Ureter (tissue), 1 donor: ENCODE data around the gene KLF3. TPM values are rescaled to one million over a fixed set of nuclear protein-coding genes. Genes with fewer than 3 reads are reported as not detected.

ENCODE experiments used
- DNase-seq: peaks from one replicate; pipeline ENCODE4 v3.0.0-alpha.2; 2020; ENCODE audit warnings: low spot score
- total RNA-seq: library from RNA; stranded (reverse); gene quantifications from one replicate; pipeline ENCODE4 v1.2.4, GENCODE V29; 2023
- donor health status: DM: yes; HTN: yes; CAD: no.

Gene KLF3
- total RNA-seq, 1 donor from 2014 or later = 81.8 TPM

DNA sequence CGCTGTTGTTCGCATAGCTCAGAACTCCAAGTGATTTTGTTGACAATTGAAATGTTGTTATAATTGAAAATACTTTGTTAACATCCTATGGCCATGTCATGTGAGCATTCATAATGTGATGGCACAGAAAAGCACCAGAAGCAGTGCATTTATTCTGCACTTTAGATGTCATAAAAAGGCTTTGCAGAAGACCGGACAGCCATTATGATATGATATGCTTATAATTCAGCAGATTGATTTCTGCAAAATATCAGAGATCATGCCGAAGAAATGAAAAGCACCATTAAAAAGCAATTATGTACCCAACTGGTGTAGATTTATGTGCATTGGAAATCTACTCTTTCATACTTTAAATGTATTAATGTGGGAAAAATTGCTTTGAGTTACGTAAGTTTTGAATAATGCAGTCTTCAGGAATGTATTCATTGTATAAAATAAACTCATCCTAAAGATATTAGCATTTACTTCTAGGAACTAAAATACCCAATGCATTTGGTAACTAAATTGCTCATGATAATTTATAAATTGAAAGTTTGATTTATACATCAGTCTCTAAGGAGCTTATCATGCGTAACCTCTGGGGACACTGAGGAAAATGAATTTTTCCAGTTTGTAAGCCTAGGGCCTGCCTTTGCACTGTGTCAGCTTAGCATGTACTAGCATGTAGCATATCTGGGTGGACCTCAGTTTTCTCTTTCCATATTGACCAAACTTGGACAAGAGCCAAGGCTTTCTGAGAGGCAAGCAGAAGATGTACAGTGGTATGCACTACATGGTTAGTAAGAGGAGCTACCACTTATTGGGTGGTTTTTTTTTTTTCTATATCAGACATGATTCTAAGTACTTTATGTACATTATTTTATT, 75.2 kb downstream of the KLF3 start:
- DNase-seq = no peak

DNA sequence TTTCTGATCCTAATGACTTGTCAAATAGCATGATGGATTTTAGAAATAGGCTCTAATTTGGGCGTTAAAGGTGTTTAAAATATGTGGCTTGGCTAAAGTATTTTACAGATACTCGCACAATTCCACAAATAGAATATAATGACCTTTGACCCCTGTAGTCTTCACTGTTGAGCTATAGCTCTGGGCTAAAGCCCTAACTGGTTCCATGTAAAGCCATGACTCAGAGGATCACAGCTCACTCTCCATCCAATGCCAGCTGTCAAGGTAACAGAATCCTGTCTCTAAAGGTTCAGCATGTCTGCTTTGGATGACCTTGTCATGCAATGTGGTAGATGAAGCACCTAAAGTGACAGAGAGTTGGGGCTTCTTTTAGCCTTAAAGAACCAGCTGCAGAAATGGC, 76.3 kb downstream of the KLF3 start:
- DNase-seq = no peak

DNA sequence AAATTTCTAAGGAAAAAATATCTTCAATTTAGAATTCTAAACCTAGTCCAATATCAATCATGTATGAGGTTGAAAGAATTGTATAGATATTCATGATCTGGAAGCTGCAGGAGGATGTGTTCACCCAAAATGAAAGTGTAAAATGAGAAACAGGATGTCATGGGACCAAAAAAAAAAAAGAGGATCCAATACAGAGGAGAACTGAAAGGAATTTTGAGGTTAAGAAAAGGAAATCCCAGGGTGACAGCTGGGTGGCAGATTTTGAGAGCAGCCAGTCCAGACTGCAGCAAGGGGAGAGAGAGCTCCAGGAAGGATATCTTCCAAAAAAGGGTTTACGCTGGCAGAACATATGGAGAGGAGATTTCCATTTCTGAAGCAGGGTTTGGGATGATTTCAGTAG, 79.9 kb downstream of the KLF3 start:
- DNase-seq = no peak

DNA sequence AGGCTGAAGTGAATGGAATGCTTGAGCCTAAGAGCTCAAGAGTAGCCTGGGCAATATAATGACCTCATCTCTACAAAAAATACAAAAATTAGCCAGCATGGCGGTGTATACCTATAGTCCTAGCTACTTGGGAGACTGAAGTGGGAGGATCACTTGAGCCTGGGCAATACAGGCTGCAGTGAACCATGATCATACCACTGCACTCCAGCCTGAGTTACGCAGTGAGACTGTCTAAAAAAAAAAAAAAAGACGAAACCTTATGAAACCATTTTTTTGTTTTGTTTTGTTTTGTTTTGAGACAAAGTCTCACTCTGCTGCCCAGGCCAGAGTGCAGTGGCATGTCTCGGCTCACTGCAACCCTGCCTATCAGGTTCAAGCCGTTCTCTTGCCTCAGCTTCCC, 81.9 kb downstream of the KLF3 start:
- no peak for DNase-seq

DNA sequence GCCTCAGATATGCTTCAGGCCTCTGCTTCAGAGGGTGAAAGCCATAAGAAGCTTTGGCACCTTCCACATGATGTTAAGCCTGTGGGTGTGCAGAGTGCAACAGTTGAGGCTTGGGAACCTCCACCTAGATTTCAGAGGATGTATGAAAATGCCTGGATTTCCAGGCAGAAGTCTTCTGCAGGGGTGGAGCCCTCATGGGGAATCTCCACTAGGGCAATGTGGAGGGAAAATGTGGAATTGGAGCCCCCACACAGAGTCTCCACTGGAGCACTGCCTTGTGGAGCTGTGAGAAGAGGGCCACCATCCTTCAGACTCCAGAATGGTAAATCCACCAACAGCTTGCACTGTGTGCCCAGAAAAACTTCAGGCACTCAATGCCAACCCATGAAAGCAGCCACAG, 83.6 kb downstream of the KLF3 start:
- DNase-seq = no peak

DNA sequence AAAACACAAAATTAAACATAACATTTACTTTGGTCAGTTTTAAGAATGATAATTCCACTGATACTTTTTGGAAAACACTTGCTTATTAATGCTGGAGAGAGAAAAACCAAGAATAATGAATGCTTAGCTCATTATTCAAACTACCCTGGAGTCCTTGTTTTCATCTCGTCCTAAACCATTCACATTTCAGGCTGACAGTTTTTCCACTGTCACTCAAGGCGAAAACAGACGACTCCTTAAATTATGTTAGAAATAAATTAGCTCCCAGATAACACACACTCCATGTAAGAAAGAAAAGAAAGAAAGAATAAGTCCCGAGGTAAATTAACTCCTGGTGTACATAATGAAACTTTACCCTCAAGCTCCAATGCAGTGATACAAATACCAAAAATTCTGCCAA, 85.3 kb downstream of the KLF3 start:
- DNase-seq = no peak

Other genes with a start within 250 kb of the KLF3 start
- gene TLR10, start 118.8 kb downstream of the KLF3 start, total RNA-seq = 0.10 TPM
- gene TLR1, start 140.6 kb downstream of the KLF3 start, total RNA-seq = 4.0 TPM
- gene TLR6, start 192.6 kb downstream of the KLF3 start, total RNA-seq = 3.0 TPM
- gene FAM114A1, start 203.6 kb downstream of the KLF3 start, total RNA-seq = 43.2 TPM